Kasumi-1 (cell line): ENCODE measurements around the gene HHATL.

Experiments used
- DNase-seq, 2 experiments: peaks; one replicate each; lab custom pipeline; 2025; lab: John Stamatoyannopoulos, UW

The HHATL gene

DNA sequence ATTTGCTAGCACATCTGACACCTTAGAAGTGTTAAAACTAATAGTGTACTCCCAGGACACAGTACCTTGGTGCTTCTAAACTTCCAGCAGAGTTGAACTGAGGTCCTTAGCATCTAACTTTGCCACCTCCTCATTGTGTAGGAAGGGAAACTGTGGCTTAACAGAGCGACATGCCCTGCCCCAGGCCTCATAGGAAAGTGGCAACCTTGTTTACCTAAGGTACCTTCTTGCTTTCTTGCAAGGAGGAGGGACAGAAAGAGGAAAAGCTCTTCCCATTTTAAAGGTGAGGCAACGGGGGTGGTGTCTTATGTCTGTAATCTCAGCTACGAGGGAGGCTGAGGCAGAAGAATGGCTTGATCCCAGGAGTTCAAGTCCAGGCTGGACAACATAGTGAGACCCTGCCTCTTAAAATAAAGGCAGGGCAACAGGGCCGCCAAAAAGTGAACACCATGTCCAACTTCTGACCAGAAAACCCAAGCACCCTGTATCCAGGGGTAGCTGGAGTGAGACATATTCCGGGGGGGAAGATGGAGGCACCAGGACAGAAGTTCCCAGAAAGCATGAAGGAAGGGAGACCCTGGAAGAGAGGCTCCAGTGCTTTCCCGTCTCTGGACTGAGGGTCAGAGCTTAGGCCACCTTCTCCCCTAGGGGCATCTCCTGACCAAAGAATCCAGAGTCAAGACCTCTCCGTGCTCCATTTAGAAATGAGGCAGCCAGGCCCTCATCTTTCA, 17.8 kb downstream of the HHATL start:
- DNase-seq, result no peak

DNA sequence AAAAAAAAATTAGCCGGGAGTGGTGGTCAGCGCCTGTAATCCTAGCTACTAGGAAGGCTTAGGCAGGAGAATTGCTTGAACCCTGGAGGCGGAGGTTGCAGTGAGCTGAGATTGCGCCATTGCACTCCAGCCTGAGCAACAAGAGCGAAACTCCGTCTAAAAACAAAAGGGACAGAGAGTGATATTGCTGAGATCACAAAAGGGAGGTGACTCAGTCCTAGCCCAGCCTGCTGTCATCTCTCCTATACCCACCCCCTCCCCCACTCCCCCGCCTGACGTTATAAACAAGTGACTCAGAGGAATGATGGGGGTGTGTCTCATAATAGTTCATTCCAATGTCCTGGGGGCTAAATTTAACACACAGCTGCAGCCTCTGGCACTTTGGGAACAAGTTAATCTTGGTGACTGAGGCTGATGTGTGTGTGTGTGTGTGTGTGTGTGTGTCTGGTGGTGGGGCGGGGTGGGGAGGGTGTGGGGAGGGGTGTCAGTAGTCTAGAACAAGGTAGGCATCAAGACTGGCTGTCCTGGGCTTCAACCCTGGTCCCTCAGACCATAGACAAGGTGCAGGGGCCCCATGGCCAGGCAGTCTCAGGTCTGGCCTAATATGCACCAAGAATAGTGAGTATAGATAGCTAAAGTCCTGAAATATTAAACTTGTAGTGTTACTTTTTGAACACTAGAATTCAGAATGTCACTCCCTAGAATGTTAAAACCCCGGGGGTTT, 18.6 kb downstream of the HHATL start:
- DNase-seq, result no peak

DNA sequence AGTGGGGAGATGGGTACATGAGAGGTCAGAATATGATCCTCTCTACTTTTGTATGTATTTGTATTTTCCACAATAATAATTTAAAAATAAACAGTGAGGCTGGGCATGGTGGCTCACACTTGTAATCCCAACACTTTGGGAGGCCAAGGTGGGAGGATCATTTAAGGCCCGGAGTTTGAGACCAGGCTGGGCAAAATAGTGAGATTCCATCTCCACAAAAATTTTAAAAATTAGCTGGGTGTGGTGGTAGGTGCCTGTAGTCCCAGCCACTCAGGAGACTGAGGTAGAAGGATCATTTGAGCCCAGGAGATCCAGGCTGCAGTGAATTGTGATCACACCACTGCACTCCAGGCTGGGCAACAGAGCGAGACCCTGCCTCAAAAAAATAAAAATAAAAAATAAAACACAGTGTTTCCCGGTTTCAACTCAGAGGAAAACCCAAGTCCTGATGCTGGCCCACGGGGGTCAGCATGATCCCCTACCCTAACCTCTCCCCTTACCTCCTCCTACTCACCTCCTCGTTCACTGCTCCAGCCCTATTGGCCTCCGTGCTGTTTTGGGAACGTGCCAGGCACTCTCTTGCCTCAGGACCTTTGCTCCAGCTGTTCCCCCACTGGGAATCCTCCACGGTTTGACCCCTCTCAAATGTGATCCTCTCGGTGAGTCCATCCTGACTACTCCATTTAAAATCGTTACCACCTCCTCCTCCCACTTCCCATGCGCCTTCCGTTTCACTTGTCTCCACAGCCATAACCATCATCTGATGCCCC, 20.1 kb downstream of the HHATL start:
- no peak for DNase-seq

GRCh38 chr3:42681361-42682038, 21.1 kb downstream of the HHATL start:
- no peak for DNase-seq

DNA sequence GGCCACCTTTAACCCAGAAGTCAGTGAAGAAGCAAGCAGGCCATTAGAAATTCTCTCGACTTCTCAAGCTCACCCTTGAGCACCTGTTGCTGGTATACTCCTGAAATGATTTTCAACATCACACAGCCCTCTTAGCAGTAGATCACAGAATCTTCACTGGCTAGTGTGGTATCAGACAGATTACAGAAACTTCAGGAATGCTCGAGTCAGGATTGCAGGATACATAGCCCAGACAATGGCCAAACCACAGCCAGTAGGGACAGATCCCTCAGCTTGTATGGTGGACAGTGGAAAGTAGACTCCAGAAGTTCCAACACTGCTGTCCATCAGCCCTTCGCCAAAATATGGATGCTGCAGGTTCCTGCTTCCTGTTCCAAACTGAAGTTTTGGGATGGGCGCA, 21.8 kb downstream of the HHATL start:
- DNase-seq, result no peak

DNA sequence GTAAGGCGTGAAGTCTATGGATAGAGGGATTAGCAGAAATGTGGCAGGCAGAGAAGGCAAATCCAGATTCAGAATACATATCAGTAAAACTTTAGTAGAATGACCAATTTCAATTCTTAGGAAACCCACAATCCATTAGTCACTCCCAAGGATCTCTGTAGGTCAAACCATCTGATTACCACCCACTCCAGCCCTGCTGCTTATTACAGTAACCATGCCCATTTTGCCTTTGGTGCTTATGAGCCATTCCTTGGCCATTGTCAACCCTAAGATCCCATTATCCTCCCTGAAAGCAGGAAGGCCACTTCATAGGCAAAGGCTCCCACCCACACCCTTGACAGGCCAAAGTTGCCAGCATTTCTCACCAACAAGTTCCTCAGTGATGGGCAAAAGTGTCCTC, 22.3 kb downstream of the HHATL start:
- DNase-seq, result no peak

DNA sequence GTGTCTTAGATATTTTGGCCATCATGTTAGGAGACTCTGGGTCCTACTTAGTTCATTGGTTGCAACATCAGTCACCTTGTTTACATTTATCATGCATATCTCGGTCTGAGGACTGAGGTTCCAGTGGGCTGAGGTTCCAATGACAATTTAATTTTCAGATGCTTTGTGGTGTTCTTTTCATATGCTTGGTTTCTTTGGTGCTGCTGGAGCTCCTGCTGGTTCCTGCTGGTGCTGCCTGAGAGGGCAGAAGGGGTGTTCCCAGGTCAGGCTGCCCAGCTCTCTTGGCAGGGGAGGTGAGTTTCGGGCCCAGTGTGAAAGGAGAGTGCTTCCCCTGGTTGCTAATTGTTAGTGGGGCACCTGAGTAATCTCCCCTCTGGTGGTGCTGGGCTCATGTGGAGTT, 24.2 kb downstream of the HHATL start:
- DNase-seq, result no peak

DNA sequence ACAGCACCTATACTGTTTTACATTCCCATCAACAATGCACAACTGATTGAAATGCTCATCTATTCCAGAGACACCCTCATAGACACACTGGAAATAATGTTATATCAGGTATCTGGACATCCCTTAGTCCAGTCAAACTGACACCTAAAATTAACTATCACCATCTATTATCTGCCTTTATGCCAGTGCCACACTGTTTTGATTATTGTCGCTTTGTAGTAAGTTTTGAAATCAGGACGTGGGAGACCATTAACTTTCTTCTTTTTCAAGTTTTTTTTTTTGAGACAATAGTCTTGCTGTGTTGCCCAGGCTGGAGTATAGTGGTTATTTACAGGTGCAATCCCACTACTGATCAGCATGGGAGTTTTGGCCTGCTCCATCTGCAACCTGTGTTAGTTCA, 26.7 kb downstream of the HHATL start:
- DNase-seq, result no peak

- no peak for DNase-seq
Measured at GRCh38 chr3:42674146-42674545, 28.5 kb downstream of the HHATL start.

DNA sequence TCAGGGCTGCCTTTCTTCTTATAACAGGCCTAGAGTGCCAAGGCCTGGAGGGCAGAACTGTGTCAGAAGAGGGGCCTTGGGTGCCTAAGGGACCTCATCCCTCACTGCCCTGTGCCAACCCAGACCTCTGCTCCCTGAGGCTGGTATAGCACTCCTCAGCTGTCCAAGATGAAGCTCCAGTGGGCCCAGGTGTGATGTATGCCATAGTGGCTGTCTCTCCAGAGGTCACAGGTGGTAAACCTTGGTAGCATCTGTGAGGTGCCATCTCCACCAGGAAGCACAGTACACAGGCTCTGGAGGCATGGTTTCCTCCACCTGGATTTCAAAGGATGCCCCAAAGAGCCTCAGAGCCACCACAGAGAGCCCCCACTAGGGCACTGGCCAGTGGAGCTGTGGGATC, 29.5 kb downstream of the HHATL start:
- DNase-seq, result no peak

GRCh38 chr3:42672515-42672914, 30.1 kb downstream of the HHATL start:
- DNase-seq, result no peak

DNA sequence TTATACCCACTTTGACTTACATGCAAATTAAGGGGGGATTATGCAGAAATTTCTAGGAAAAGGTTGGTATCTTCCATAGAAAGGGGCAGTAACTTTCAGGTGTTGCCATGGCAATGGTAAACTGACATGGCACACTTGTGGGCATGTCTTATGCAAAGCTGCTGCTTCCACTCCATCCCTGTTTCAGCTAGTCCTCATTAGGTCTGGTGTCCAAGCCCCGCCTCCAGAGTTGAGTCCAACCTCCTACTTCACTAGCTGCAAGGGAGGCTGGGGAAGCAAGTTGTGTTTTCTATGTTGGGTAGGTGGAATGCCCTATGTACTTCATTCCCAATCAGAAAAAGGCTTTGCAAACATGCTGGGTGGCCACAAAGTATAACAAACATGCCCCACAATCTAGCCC, 31.9 kb downstream of the HHATL start:
- DNase-seq, result no peak

GRCh38 chr3:42670051-42670576, 32.5 kb downstream of the HHATL start:
- DNase-seq, result no peak

- DNase-seq, result no peak
Measured at GRCh38 chr3:42668793-42669217, 33.8 kb downstream of the HHATL start.

DNA sequence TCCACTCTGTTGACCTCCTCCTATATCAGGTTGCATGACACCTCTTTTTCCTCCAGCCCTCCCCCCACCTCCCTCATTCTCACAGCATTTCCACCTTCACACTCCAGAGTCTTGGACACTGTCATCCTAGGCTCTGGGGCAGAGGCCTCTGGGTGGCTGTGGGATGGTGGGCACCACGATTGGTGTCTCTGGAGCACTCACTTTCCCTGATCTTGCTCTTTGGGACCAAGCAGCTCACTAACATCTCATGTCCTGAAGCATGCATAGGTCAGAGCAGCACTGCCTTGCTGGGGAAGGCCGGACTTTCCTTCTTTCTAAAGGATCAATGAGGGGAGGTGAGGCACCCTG, 34.2 kb downstream of the HHATL start:
- DNase-seq, result no peak

DNA sequence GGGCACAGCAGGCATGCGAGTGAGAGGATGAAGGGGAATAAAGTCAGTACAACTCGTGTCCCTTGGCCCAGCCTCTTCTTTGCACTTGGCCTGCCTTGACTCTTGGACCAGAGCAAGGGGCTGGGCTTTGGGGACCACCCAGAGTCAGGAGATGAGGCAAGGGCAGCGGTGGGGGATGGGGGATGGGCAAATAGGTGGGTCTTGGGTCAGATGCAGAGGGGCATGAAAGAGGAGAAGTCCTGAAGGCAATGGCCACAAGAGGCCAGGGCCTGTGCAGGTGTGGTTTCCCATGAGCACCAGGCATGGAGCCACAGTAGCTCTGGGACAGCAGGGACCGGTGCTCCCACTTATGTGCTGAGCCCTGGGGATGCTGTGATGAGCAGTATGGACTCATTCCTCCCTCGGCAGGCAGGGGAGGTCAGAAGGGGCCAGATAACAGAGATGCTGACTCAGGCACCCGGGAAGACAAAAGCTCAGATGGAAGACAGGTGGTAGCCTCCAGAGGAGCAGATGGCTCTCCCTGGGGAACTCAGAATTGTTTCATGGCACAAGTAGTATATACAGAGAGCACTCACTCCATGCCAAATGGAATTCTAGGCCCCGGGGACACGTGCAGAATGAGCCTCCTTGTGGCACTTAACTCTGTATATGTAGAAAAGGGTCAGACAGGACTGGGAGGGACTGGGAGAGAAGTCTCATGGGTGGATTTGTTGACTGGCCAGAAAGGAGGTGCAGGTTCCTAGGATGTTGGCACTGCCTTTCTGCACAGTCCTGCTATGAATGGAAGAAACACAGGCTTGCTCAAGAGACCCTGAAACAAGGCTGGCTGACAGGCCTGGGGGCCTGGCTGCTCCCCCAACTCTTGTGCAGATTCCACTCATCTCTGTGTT, 34.8 kb downstream of the HHATL start:
- DNase-seq, result no peak

DNA sequence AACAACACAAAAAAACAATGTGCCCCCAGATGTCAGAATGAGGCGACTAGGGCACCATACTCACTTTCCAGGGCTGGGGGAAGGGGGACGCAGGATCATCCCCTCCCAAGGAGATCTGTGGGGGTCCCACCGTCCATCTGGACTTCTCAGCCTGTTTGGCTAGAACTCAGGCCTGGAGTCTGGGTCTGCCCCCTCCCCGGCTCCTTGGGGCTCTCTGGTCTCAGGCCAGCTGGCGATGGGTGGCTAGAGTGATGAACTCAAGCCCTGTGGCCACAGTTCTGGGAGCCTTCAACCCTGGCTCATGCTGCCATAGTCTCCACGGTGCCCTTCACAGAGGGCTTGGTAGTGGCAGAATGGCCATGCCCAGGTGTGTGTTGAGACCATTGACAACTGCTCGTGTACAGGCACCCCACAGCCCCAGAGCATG, 35.5 kb downstream of the HHATL start:
- DNase-seq, result no peak

- no peak for DNase-seq
Measured at GRCh38 chr3:42666577-42666998, 36.0 kb downstream of the HHATL start.

DNA sequence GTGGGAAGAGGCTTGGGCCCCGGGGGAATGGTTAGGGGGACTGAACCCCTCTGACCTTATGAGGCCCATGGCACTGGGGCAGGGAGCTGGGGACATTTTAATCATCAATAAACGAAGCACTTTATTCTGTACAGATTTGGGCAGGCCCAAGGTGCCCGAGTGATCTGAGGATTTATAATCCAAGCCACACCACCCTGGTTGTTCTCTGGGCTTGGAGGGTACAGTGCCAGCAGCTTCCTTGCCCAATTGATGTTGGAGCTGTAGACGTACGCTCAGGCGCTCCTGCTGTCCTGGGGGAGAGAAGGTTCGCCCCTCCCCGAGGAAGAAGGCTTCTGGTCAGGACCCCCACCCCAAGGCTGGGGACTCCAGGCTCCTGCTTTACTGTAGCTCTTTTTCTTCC, 36.6 kb downstream of the HHATL start:
- no peak for DNase-seq

DNA sequence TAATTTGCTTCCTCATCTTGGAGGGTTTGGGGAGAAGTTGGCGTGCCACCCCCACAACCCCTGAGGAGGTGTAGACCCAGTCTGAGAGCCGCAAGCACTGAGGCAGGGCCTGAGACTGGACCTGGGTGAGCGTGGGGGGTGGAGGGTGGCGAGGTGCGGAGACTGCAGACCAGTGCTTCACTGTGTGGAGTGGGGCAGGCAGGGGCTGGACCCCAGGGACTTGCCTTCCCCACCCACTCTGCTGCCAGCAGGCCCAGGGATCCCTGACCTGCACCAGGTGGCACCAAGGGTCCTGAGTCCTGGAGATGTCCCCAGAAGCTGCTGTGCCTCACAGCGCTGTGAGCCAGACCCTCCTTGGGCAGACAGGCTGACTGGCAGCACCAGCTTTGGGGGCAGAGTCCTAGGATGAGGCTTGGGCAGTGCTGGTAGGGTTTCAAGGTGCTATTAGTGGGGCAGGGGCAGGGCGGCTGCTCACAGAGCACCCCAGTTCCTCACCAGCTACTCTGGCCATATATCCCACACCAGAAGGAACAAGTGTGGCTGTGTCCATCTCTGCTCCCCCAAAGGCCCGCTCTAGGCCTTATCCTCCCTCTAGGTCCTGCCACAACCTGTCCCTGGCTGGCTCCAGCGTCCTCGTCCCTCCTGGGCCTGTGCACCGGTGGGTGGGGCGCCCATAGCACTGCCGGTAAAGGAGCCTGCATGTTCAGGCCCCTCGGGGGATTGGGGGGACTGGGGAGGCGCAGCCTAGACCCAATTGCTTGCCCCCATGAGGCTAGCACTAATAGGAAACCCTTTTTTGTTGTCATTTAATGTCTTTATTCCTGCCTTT, 37.3 kb downstream of the HHATL start:
- DNase-seq, result no peak
